ENCODE results near the gene MAP1S. TPM values are rescaled to one million over a fixed set of nuclear protein-coding genes. Genes with fewer than 3 reads are reported as not detected.

MAP1S gene
- total RNA-seq, 4 donors from 2014 or later, result 17.9 to 35.5 (median 27.9) TPM

GRCh38 chr19:17754634-17755442 is 35.6 kb downstream of the MAP1S start:
- no peak overlapping the region for H3K27ac ChIP-seq
- WGBS, 2 donors, result 80 to 81% methylated on average over 5 of the region's 5 CpGs
- no peaks in the 10 kb centered on the region for H3K27me3 ChIP-seq
- H3K4me3 ChIP-seq (replicated peaks in 1 of 3), result no peak overlapping the region
- H3K36me3 ChIP-seq, result no peaks in the 10 kb centered on the region
- no peak for DNase-seq
- H3K9me3 ChIP-seq, result no peaks in the 10 kb centered on the region
- peaks cover 0 to 7% of the 10 kb centered on the region in 2 donors for H3K4me1 ChIP-seq
- TF ChIP-seq POLR2A (IDR thresholded peaks at IDR 0.05) (no peak), CTCF (IDR thresholded peaks at IDR 0.05) (no peak)
- intact Hi-C loops (cut with DNase I), result no loop called here

- no peak for TF ChIP-seq POLR2A (IDR thresholded peaks at IDR 0.05)
- H3K4me1 ChIP-seq, result peaks cover 0 to 7% of the 10 kb centered on the region in 2 donors
- H3K27me3 ChIP-seq, result no peaks in the 10 kb centered on the region
- no peak for DNase-seq
- no peaks in the 10 kb centered on the region for H3K9me3 ChIP-seq
- H3K4me3 ChIP-seq (replicated peaks in 1 of 3), result no peak overlapping the region
- no peak overlapping the region for H3K27ac ChIP-seq
- 75 to 92% methylated on average over 1 of the region's 1 CpG for WGBS, 2 donors
- intact Hi-C loops (cut with DNase I), result no loop called here
- no peaks in the 10 kb centered on the region for H3K36me3 ChIP-seq
Observed at GRCh38 chr19:17755443-17755890, 36.2 kb downstream of the MAP1S start.

- TF ChIP-seq CTCF (IDR thresholded peaks at IDR 0.05), result no peak
- no peak for TF ChIP-seq POLR2A (IDR thresholded peaks at IDR 0.05)
- no peaks in the 10 kb centered on the region for H3K36me3 ChIP-seq
- peaks cover 0 to 7% of the 10 kb centered on the region in 2 donors for H3K4me1 ChIP-seq
- H3K4me3 ChIP-seq (replicated peaks in 1 of 3), result no peak overlapping the region
- no peaks in the 10 kb centered on the region for H3K27me3 ChIP-seq
- intact Hi-C loops (cut with DNase I), result no loop called here
- 47 to 56% methylated on average over 10 to 11 of the region's 12 CpGs for WGBS, 2 donors
- peak; percentile 59 to 68 for DNase-seq
- no peak overlapping the region for H3K27ac ChIP-seq
- no peaks in the 10 kb centered on the region for H3K9me3 ChIP-seq
Observed at GRCh38 chr19:17755977-17756670, 36.8 kb downstream of the MAP1S start.

GRCh38 chr19:17757125-17757524 is 37.8 kb downstream of the MAP1S start:
- Histone ChIP-seq H3K36me3 (no peaks in the 10 kb centered on the region), H3K4me3 (replicated peaks in 1 of 3) (no peak overlapping the region), H3K4me1 (peaks cover 0 to 7% of the 10 kb centered on the region in 2 donors), H3K9me3 (no peaks in the 10 kb centered on the region), H3K27ac (no peak overlapping the region), H3K27me3 (no peaks in the 10 kb centered on the region)
- WGBS, 2 donors, result 14 to 18% methylated on average over 9 of the region's 9 CpGs
- no peak for TF ChIP-seq CTCF (IDR thresholded peaks at IDR 0.05)
- no peak for TF ChIP-seq POLR2A (IDR thresholded peaks at IDR 0.05)
- intact Hi-C loops (cut with DNase I), result no loop called here
- DNase-seq, result peak; percentile 80 to 86

- no peaks in the 10 kb centered on the region for H3K36me3 ChIP-seq
- H3K27ac ChIP-seq, result no peak overlapping the region
- WGBS, 2 donors, result 73 to 83% methylated on average over 5 of the region's 5 CpGs
- no peaks in the 10 kb centered on the region for H3K27me3 ChIP-seq
- peaks cover 0 to 7% of the 10 kb centered on the region in 2 donors for H3K4me1 ChIP-seq
- H3K9me3 ChIP-seq, result no peaks in the 10 kb centered on the region
- no peak for TF ChIP-seq CTCF (IDR thresholded peaks at IDR 0.05)
- no peak for TF ChIP-seq POLR2A (IDR thresholded peaks at IDR 0.05)
- no peak overlapping the region for H3K4me3 ChIP-seq (replicated peaks in 1 of 3)
- DNase-seq, result no peak
- intact Hi-C loops (cut with DNase I), result no loop called here
Observed at GRCh38 chr19:17758515-17758914, 39.2 kb downstream of the MAP1S start.

Measured in thyroid gland (tissue), 4 donors.